Testis (tissue), 2 donors: Measurements from ENCODE around the gene TRPM3.

Source experiments
- POLR2A ChIP-seq: fragments of 450-650 bp; IDR thresholded peaks from one replicate; pipeline ENCODE4 v1.6.1; 2017; ENCODE audit warnings: antibody characterized with exemption, mild to moderate bottlenecking, moderate library complexity
- TF ChIP-seq, protein P1 (sequence below), 3 experiments: fragments of 450-650 bp in 2 of 3; fragments of 200-600 bp in 1 of 3; sonication (generic) in 1 of 3; IDR thresholded peaks; one replicate each; pipeline ENCODE4 v1.5.1; 2016 to 2019; ENCODE audit warnings: antibody characterized with exemption in 3 of 3, mild to moderate bottlenecking in 2 of 3, moderate library complexity in 1 of 3

DNA sequence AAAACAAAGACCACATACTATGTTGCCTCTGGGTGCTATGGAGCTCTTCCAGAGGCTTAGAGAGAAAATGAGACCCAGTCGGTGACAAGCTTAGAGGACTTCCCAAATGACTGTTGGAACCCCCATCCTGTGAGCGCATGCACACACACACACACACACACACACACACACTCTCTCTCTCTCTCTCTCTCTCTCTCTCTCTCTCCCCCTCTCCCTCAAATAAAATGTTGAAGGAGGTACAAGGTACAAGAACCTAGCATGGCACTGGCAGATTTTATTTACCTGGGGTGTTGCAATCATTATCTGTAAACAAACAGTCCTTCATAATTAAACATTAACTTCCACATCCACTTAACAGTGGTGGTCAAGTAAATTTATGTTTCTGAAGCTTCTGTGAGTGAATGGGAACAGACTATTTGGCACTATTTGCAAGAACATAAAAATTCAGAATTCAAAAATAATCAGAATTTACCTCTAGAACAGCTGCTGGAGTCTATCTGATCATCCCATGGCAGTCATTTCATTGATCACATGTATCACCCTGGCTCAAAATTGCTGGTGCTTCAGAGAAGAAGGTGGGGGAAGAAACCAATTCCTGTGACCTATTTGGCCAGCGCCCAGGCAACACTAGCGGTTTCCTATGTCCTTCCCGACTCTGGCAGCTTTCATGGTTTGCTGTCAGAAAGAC, 24.9 kb downstream of the TRPM3 start:
- TF ChIP-seq, protein P1, sequence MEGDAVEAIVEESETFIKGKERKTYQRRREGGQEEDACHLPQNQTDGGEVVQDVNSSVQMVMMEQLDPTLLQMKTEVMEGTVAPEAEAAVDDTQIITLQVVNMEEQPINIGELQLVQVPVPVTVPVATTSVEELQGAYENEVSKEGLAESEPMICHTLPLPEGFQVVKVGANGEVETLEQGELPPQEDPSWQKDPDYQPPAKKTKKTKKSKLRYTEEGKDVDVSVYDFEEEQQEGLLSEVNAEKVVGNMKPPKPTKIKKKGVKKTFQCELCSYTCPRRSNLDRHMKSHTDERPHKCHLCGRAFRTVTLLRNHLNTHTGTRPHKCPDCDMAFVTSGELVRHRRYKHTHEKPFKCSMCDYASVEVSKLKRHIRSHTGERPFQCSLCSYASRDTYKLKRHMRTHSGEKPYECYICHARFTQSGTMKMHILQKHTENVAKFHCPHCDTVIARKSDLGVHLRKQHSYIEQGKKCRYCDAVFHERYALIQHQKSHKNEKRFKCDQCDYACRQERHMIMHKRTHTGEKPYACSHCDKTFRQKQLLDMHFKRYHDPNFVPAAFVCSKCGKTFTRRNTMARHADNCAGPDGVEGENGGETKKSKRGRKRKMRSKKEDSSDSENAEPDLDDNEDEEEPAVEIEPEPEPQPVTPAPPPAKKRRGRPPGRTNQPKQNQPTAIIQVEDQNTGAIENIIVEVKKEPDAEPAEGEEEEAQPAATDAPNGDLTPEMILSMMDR (IDR thresholded peaks at IDR 0.05): no peak
- TF ChIP-seq POLR2A: no peak
